Keratinocyte (primary cell): ENCODE results near the gene ZBTB44. TPM values are rescaled to one million over a fixed set of nuclear protein-coding genes. Genes with fewer than 3 reads are reported as not detected.

Source experiments
- DNase-seq: peaks from one replicate; pipeline ENCODE4 v3.0.0-alpha.2; 2011; ENCODE audit warnings: low read depth, missing footprints, low spot score
- FAIRE-seq: peaks from 2 replicates; lab custom pipeline; 2011; peaks lifted over from hg19 to GRCh38; lab: Jason Lieb, UNC
- H2AFZ ChIP-seq: 2 replicates; pipeline ENCODE4 v1.6.0; 2012; ENCODE audit warnings: low read length, control low read depth, inconsistent platforms; ENCODE audit not compliant: control insufficient read depth
- H3K27ac ChIP-seq: 2 replicates; pipeline ENCODE4 v1.5.1; 2011; ENCODE audit warnings: low read length; ENCODE audit not compliant: control insufficient read depth, insufficient read depth
- H3K27me3 ChIP-seq: 3 replicates; pipeline ENCODE4 v1.6.0; 2011; ENCODE audit warnings: low read length; ENCODE audit not compliant: control insufficient read depth, insufficient read depth; ENCODE audit errors: extremely low read depth
- H3K36me3 ChIP-seq, 2 experiments: 2 replicates in 1 of 2; 3 replicates in 1 of 2; pipeline ENCODE4 v1.5.1; 2011; ENCODE audit warnings: low read length in 2 of 2, mild to moderate bottlenecking in 1 of 2; ENCODE audit not compliant: control insufficient read depth in 2 of 2, insufficient read depth in 2 of 2; ENCODE audit errors: extremely low read depth in 1 of 2
- H3K4me1 ChIP-seq: 3 replicates; pipeline ENCODE4 v1.5.1; 2011; ENCODE audit warnings: low read length; ENCODE audit not compliant: control insufficient read depth, insufficient read depth; ENCODE audit errors: extremely low read depth
- H3K4me2 ChIP-seq: 3 replicates; pipeline ENCODE4 v1.6.0; 2011; ENCODE audit warnings: low read depth, low read length; ENCODE audit not compliant: control insufficient read depth, insufficient read depth; ENCODE audit errors: extremely low read depth
- H3K4me3 ChIP-seq, 3 experiments: fragments of 200-600 bp in 1 of 3; sonication (generic) in 1 of 3; 2 replicates in 2 of 3; 3 replicates in 1 of 3; pipeline ENCODE4 v1.5.1; 2011 to 2016; ENCODE audit warnings: low read length in 3 of 3, mild to moderate bottlenecking in 3 of 3, control low read depth in 2 of 3, inconsistent platforms in 1 of 3, low read depth in 1 of 3, mixed read lengths in 1 of 3, mixed run types in 1 of 3, moderate library complexity in 1 of 3; ENCODE audit not compliant: control insufficient read depth in 2 of 3, insufficient read depth in 2 of 3; ENCODE audit errors: extremely low read depth in 1 of 3
- H3K79me2 ChIP-seq: 2 replicates; pipeline ENCODE4 v1.6.0; 2012; ENCODE audit warnings: low read length; ENCODE audit not compliant: control insufficient read depth, insufficient read depth
- H3K9ac ChIP-seq: 3 replicates; pipeline ENCODE4 v1.6.0; 2011; ENCODE audit warnings: low read length; ENCODE audit not compliant: control insufficient read depth, insufficient read depth; ENCODE audit errors: extremely low read depth
- H3K9me1 ChIP-seq: 3 replicates; pipeline ENCODE4 v1.6.0; 2011; ENCODE audit warnings: low read length; ENCODE audit not compliant: control insufficient read depth, insufficient read depth; ENCODE audit errors: extremely low read depth
- H3K9me3 ChIP-seq: 2 replicates; pipeline ENCODE4 v1.5.1; 2012; ENCODE audit warnings: low read depth, low read length; ENCODE audit not compliant: control insufficient read depth
- H4K20me1 ChIP-seq: 3 replicates; pipeline ENCODE4 v1.6.0; 2011; ENCODE audit warnings: low read length; ENCODE audit not compliant: control insufficient read depth, insufficient read depth; ENCODE audit errors: extremely low read depth
- CTCF ChIP-seq, 3 experiments: IDR thresholded peaks in 1 of 3; conservative IDR thresholded peaks in 1 of 3; optimal IDR thresholded peaks in 1 of 3; 2 replicates in 2 of 3; 3 replicates in 1 of 3; pipeline versions ENCODE3 to v1.5.1; 2011; ENCODE audit warnings: low read length in 3 of 3, mild to moderate bottlenecking in 3 of 3, moderate library complexity in 2 of 3, control low read depth in 1 of 3, inconsistent platforms in 1 of 3; ENCODE audit not compliant: insufficient read depth in 2 of 3; ENCODE audit errors: extremely low read depth in 1 of 3
- EZH2 ChIP-seq: IDR thresholded peaks from one replicate; pipeline ENCODE4 v1.6.1; 2012; ENCODE audit warnings: inconsistent platforms, mild to moderate bottlenecking, low read length, moderate library complexity
- dilution Hi-C: fragments of 300-500 bp; cut with MboI; formaldehyde crosslinking; loops from one replicate; pipeline ENCODE4 v1.7.0; 2020; ENCODE audit warnings: low sequenced_read_pairs; ENCODE audit not compliant: extremely low pct_ligation_motif_present
- polyA plus RNA-seq, 5 experiments: library from polyadenylated mRNA; depleted of rRNA in 3 of 5; stranded (reverse) in 3 of 5; stranded (forward) in 1 of 5; unstranded in 1 of 5; fragments of >200 nt; gene quantifications; 1 replicate in 1 of 5; 2 replicates in 3 of 5; 3 replicates in 1 of 5; pipeline versions ENCODE4 v1.2.1 to v1.2.3, GENCODE V29; 2011 to 2012; ENCODE audit warnings: missing spikeins in 2 of 5, low read depth in 1 of 5, low replicate concordance in 1 of 5

Gene ZBTB44
- polyA plus RNA-seq, 1 donor (not counting 4 experiments of a cell fraction or from before 2014, with no cell fraction given): 16.8 TPM

- TF ChIP-seq EZH2 (no peak), CTCF (optimal IDR thresholded peaks at IDR 0.05 in 1 of 3, IDR thresholded peaks at IDR 0.05 in 1 of 3, conservative IDR thresholded peaks at IDR 0.05 in 1 of 3; ENCODE audit: extremely low read depth in 1 of 3, insufficient read depth in 2 of 3, low read length in 3 of 3) (no peak)
Measured at GRCh38 chr11:130244848-130245247, 69.9 kb downstream of the ZBTB44 start.

GRCh38 chr11:130243816-130244215, 70.9 kb downstream of the ZBTB44 start:
- no peak overlapping the region for H3K4me2 ChIP-seq
- H3K4me3 ChIP-seq: no peak overlapping the region
- H4K20me1 ChIP-seq: no peaks in the 10 kb centered on the region
- no peak overlapping the region for H2AFZ ChIP-seq
- H3K79me2 ChIP-seq: no peaks in the 10 kb centered on the region
- FAIRE-seq (no peak), DNase-seq (no peak)
- TF ChIP-seq EZH2: no peak
- no peak for TF ChIP-seq CTCF (optimal IDR thresholded peaks at IDR 0.05 in 1 of 3, IDR thresholded peaks at IDR 0.05 in 1 of 3, conservative IDR thresholded peaks at IDR 0.05 in 1 of 3; ENCODE audit: extremely low read depth in 1 of 3, insufficient read depth in 2 of 3, low read length in 3 of 3)
- no peak overlapping the region for H3K27ac ChIP-seq
- H3K9me1 ChIP-seq: no peaks in the 10 kb centered on the region
- no peaks in the 10 kb centered on the region for H3K27me3 ChIP-seq
- dilution Hi-C loops: no loop called here
- no peak overlapping the region for H3K9ac ChIP-seq
- H3K9me3 ChIP-seq: no peaks in the 10 kb centered on the region
- H3K36me3 ChIP-seq: no peaks in the 10 kb centered on the region
- no peaks in the 10 kb centered on the region for H3K4me1 ChIP-seq

More at GRCh38 chr11:130244848-130245247, 69.9 kb downstream of the ZBTB44 start:
- no peaks in the 10 kb centered on the region for H3K9me3 ChIP-seq
- no peaks in the 10 kb centered on the region for H3K4me1 ChIP-seq
- H3K79me2 ChIP-seq: peaks cover 2% of the 10 kb centered on the region
- H3K27me3 ChIP-seq: no peaks in the 10 kb centered on the region
- no peak for FAIRE-seq
- no peak overlapping the region for H3K27ac ChIP-seq
- no peaks in the 10 kb centered on the region for H4K20me1 ChIP-seq
- no peak overlapping the region for H3K4me2 ChIP-seq
- no peak overlapping the region for H3K4me3 ChIP-seq
- dilution Hi-C loops: no loop called here
- no peaks in the 10 kb centered on the region for H3K9me1 ChIP-seq
- H2AFZ ChIP-seq: no peak overlapping the region
- no peaks in the 10 kb centered on the region for H3K36me3 ChIP-seq
- DNase-seq: no peak
- H3K9ac ChIP-seq: no peak overlapping the region
